ENCODE data around the gene DDR2.
"Not testable (repeated sequence)": the region's sequence is repeated elsewhere in the genome, so short reads cannot be mapped to it uniquely, and the experiment has no call there.

The DDR2 gene

DNA sequence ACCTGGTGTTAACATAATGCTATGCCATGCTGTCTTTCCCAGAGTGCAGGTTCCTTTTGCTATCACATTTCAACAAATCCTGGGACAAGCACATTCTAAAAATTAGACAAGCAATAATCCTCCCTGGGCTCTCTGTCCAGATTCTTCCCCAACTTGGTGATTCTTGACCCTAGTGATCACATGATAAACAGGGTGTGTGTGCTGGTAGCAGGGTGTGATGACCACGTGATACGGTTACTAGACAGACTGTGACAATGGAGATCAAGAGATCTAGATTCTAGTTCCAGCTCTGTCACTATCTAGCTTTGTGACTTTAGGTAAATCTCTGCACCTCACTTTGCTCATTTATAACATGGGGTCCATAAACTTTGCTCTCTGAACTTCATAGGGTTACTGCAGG is 96.3 kb downstream of the DDR2 start:
- DNase-seq: no peak

- DNase-seq: not testable (repeated sequence)
Measured at GRCh38 chr1:162729195-162729774, 97.0 kb downstream of the DDR2 start.

GRCh38 chr1:162732094-162732493 is 99.8 kb downstream of the DDR2 start:
- no peak for DNase-seq

DNA sequence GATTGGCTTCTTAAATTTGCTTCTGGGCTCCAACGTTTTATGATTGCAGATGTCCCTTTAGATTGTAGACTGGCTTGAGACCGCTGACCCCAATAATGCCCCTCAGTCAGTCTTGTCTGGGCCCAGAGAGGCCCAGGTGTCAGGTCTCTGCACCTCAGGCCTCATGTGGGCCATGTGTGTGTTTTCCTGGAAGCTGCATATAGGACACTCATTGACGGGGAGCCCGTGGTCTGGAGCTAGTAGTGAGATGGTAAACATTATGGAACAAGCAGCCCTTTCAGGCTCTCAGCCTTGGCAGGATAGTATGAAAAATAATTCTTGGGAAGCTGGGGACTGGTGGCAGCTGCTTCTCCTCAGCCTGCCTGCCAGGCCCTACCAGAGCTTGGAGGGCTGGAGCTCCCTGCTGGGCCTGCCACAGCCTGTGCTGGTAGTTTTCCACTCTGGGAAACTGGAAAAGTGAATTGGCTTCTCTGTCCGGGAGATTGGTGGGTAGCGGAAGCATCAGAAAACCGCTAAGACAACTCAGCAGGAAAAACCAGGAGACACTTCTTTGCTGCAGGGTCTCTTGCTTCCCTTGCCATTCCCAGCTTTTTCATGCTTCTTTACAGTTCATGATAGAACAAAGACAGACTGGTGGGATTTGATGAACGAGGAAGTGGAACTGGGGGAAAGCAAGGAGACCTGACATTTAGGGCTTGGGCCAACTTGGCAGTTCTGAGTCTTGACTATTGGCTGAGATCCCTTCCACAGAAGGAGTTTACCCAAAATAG is 100.5 kb downstream of the DDR2 start:
- no peak for DNase-seq

DNA sequence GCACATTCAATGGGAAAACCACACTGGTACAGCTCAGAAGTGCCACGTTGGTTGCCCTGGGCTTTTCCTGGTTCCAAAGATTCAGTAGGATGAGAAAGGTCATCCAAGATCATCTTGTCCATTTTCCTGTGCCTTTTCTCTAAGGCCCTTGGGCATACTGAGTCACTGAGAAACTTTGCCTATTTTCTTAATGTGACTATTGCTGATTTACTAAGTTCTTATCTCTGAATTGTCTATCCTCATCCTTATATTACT is 101.0 kb downstream of the DDR2 start:
- no peak for DNase-seq

GRCh38 chr1:162734047-162734446 is 101.8 kb downstream of the DDR2 start:
- no peak for DNase-seq

DNA sequence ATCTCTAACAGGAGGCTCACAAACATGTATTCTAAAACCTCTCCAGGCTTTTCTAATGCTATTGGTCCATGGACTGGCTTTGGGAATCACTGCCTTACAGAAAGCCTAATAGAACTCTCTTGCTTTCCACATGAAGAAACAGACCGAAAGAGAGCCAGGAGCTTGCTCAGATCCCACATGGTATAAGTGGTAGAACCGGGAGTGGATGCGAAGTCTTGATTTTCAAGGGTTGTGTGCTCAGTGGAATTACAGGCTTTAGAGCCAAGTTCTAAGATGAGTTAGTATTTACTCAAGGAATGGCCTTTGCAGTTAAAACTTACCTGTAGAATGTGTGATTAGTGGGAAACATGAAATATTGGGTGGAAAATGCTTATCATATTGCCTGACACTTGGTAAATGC is 103.9 kb downstream of the DDR2 start:
- DNase-seq: no peak

DNA sequence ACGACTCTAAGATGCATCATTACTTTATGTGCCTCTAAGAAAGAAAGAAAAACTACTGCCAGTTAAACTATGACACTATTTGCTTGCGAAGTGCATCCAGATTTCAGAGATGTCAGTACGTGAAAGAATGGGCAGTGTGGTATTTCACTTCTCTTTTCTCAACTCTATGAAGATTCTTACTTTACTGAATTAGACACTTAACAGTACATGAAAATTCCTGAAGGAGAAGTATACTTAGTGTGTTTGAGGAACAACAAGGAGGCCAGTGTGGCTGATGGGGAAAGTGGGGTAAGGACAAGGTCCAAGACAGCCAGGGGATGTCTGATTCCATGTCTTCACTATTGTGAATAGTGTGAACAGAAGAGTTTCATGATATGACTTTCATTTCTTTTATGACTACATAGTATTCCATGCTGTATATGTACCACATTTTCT is 104.4 kb downstream of the DDR2 start:
- DNase-seq: no peak

GRCh38 chr1:162740755-162741154 is 108.5 kb downstream of the DDR2 start:
- no peak for DNase-seq

- no peak for DNase-seq
Measured at GRCh38 chr1:162741574-162741973, 109.3 kb downstream of the DDR2 start.

DNA sequence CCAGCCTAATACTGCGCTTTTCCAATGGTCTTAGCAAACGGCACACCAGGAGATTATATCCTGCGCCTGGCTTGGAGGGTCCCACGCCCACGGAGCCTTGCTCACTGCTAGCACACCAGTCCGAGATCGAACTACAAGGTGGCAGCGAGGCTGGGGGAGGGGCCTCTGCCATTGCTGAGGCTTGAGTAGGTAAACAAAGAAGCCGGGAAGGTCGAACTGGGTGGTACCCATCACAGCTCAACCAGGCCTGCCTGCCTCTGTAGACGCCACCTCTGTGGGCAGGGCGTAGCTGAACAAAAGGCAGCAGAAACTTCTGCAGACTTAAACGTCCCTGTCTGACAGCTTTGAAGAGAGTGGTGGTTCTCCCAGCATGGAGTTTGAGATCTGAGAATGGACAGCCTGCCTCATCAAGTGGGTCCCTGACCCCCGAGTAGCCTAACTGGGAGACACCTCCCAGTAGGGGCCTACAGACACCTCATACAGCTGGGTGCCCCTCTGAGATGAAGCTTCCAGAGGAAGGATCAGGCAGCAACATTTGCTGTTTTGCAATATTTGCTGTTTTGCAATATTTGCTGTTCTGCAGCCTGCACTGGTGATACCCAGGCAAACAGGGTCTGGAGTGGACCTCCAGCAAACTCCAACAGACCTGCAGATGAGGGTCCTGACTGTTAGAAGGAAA is 114.1 kb downstream of the DDR2 start:
- not testable (repeated sequence) for DNase-seq

DNA sequence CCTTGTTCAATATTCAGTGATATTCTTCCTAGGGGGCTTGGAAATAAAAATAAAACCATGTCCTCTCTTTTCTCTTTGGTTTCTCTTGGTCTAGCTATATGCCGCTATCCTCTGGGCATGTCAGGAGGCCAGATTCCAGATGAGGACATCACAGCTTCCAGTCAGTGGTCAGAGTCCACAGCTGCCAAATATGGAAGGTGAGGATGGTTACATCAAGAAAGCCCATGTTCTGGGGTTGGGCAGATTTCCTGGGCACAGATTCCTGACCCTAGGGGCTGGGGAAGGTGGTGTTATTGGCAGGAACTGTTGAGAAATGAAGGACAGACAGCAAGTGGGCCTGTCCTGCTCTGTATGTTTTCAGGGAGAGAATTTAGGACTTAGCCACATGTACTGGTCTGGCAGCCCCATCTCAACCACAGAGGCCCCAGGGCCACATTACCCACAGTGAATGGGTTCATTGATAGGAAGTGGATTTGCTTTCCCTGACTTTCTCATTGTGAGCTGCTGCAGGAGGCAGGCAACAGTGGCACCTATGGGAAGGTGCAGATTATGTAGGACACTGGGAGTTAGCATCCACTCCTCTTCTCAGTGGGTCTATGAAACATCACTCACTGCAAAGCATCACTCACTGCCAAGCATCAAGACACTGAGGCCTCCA is 120.9 kb downstream of the DDR2 start:
- no peak for DNase-seq

DNA sequence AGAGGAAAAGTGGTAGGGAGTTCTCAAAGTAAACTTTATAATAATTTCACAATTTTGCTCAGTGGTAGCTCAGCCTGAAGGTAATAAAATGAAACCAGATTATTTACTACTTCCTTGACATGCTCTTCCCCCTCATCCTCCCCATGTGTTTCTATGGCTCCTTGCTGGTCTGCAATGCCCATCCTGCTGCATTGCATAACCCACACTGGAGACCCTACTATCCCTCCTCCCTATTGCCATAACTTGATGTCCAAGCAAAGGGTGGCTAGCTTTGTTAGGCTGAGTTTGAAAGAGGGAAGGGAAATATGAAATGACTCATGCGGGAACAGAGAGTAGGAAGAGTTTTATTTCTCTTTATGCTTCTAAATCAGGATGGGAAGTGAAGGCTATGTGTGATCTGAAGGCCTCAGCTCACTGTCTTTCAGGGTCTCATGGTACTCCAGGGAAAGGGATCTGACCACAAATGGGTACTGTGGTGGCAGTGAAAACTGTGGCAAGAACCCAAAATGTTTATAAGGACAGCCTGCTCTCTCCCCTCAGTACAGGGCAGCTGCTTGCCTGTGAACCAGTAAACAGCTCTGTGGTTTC is 121.8 kb downstream of the DDR2 start:
- DNase-seq: no peak

DNA sequence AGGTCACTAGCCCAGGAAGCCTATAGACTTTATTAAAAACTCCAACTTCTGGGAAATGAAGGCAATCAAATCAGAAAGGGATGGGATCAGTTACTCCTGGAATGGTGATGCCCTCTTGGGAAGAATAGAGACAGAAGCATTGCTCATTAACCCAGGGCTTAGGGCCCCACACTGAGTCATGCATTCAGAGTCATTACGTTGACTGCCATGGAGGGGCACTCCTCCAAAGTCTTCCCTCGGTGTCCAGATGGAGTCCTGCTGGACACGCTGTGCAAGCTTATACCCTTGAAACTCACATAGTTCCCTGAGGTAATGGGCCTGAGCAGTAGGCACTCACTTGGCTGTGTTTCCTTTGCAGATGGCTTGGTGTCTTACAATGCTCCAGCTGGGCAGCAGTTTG is 123.0 kb downstream of the DDR2 start:
- DNase-seq: no peak

DNA sequence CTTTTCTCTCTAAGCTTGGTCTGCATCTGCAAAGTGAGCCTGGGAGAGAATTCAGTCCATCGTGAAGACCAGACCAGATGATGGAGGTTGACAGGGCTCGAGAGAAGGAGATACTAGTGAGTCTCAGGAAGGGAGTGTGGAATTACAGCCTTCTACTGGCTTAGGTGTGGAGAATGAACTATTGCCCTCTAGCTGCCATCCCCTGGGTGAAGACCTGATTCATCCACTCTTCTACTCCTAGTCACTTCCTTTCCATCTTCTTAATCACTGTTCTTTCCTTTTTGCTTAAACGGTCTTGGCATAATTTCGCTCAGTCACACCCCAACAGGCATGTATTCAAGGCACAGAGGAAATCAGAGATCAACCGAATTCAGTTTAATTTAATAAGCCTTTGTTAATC is 124.3 kb downstream of the DDR2 start:
- no peak for DNase-seq

- no peak for DNase-seq
Measured at GRCh38 chr1:162757476-162757875, 125.2 kb downstream of the DDR2 start.

DNA sequence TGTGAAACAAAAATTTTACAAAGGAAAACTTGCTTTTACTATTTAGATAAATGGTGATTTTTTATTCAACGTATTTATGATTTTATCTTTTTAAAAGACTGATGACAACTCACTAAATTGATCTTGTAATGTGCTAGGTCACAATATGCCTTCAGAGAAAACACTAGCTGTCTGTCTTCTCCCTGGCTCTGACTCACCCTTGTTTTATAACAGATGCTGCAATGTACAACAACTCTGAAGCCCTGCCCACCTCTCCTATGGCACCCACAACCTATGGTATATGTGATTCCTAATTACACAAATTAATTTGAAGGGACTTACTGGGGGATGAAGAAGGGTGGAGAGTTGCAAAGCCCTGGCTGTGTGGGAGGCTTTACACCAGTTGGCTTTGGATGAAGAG is 133.5 kb downstream of the DDR2 start:
- DNase-seq: no peak

- no peak for DNase-seq
Measured at GRCh38 chr1:162772571-162773154, 140.4 kb downstream of the DDR2 start.

GRCh38 chr1:162774007-162774406 is 141.7 kb downstream of the DDR2 start:
- no peak for DNase-seq

DNA sequence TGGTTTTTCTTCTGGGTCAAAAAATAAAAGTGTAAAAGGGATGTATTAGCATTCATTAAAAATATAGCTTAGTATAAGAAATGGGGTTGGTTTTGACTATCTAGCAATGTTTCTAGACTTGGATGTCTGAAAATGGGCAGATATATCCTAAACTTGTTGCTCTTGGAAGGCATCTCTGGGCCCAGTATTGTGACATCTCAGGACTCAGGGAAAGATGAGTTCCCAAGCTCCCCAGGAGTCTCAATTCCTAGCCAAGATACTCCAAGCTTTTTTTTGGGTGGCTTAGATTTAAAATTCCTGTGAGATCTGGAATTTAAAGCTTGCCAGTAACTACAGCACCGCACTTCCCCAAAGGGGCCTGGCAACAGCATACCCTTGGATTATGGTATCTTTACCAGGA is 146.8 kb downstream of the DDR2 start:
- DNase-seq: no peak

- DNase-seq: no peak
Measured at GRCh38 chr1:162782671-162783070, 150.4 kb downstream of the DDR2 start.

DNA sequence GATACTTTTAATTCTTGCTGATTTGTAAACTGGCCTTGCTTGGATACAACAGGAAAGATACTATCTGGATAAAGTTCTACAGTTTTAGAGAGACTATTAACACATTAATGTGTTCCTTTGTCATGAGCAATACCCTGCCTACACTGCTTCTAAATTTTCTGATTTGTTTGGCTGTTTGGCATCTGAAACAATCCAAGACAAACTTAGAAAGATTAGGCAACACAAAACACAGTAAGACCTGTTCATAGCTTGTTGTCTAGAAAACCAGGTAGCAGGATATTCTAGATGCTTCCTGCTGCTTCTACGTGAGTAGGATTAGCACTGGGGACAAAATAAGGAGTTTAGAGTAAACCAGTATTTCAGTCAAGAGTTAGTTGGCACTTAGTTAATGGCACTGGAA is 152.7 kb downstream of the DDR2 start:
- DNase-seq: not testable (repeated sequence)

- not testable (repeated sequence) for DNase-seq
Measured at GRCh38 chr1:162788783-162789182, 156.5 kb downstream of the DDR2 start.

Measured in CD4-positive, alpha-beta T cell treated with Interleukin-15 for 1 hour (primary cell).